ENCODE measurements around the gene ITPRIPL2. TPM values are rescaled to one million over a fixed set of nuclear protein-coding genes. Genes with fewer than 3 reads are reported as not detected.
A peak's percentile ranks its signal among the peaks of the same experiment; 100 is the strongest.

The ITPRIPL2 gene
- total RNA-seq, 1 experiment from 2014 or later = 5.3 TPM

DNA sequence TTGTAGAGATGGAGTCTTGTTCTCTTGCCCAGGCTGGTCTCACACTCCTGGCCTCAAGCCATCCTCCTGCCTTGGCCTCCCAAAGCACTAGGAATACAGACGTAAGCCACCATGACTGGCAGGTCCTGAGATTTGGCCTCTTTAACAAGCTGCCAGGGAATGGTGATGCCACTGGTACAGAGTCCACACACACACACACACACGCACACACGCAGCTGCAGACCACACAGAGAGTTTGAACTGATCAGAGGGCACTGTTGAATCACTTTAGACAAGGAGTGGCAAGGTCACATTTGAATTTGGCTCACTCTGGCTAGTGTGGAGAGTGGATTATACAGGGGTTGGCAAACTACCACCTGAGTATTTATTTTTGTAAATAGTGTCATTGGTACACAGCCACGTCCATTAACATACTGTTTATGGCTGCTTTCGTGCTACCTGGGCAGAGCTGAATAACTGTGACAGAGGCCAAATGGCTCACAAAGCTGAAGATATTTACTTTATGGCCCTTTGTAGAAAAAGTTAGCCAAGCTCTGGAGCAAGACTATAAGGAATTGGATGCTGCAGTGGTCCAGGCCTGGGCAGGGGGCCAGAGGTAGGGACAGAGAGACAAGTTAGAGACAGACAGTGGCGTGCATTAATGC, 9.9 kb downstream of the ITPRIPL2 start:
- ChIA-PET CTCF (interaction anchor here (1.0 kb wide), 1 partner anchor 10 kb away, joined by 4 read pairs; the partner anchor contains the start of gene ITPRIPL2), POLR2A (no interaction called here)
- no peak overlapping the region for H3K27ac Mint-ChIP-seq

DNA sequence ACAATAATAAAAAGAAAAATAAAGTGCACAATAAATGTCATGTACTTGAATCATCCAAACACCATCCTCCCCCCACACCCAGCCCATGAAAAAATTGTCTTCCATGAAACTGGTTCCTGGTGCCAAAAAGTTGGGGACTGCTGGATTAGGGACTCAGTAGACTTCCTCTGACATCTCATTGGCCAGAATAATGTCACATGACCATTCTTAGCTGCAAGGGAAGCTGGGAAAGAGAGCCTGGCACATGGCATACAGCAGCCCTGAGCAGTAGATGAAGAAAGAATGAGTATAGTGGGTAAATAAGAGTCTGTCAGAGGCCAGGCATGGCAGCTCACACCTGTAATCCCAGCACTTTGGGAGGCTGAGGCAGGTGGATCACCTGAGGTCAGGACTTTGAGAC, 12.5 kb downstream of the ITPRIPL2 start:
- TF ChIP-seq NFYB (CRISPR knock-in tag; conservative IDR thresholded peaks at IDR 0.05; ENCODE audit: low read depth) = 0 out of 2 replicates have a peak, but pooled peaks have one; percentile 31
- no peak for TF ChIP-seq ZNF263 (CRISPR knock-in tag; IDR thresholded peaks at IDR 0.05; ENCODE audit: low read depth)
- CTCF ChIA-PET = interaction anchor here (0.7 to 0.8 kb wide), 2 partner anchors 9 to 11 kb away, joined by 3 read pairs; no protein-coding TSS in a partner anchor
- Mint-ChIP-seq H3K27ac (no peak overlapping the region), H3K4me3 (no peak overlapping the region), H3K36me3 (peaks cover 8% of the 10 kb centered on the region), H3K4me1 (peaks cover 26% of the 10 kb centered on the region), H3K9me3 (peaks cover 6% of the 10 kb centered on the region; the same call in 1 of the 2 replicates), H3K27me3 (ENCODE audit: low read depth) (peaks cover 3% of the 10 kb centered on the region)
- POLR2A ChIA-PET = no interaction called here
- ATAC-seq (no peak), DNase-seq (ENCODE audit: low spot score) (no peak)

More for the DNA sequence above, 9.9 kb downstream of the ITPRIPL2 start:
- H3K4me1 Mint-ChIP-seq = peaks cover 5% of the 10 kb centered on the region
- H3K36me3 Mint-ChIP-seq = peaks cover 8% of the 10 kb centered on the region
- H3K9me3 Mint-ChIP-seq = peaks cover 6% of the 10 kb centered on the region; the same call in 1 of the 2 replicates
- TF ChIP-seq JAZF1 (CRISPR knock-in tag; IDR thresholded peaks at IDR 0.05) (no peak), ZNF423 (CRISPR knock-in tag; IDR thresholded peaks at IDR 0.05) (no peak), GABPB1 (CRISPR knock-in tag; IDR thresholded peaks at IDR 0.05) (no peak)
- TF ChIP-seq, protein P1, sequence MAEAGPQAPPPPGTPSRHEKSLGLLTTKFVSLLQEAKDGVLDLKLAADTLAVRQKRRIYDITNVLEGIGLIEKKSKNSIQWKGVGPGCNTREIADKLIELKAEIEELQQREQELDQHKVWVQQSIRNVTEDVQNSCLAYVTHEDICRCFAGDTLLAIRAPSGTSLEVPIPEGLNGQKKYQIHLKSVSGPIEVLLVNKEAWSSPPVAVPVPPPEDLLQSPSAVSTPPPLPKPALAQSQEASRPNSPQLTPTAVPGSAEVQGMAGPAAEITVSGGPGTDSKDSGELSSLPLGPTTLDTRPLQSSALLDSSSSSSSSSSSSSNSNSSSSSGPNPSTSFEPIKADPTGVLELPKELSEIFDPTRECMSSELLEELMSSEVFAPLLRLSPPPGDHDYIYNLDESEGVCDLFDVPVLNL (CRISPR knock-in tag; IDR thresholded peaks at IDR 0.05; ENCODE audit: borderline replicate concordance, low read depth) = no peak
- peaks cover 3% of the 10 kb centered on the region for H3K27me3 Mint-ChIP-seq (ENCODE audit: low read depth)
- ATAC-seq (no peak), DNase-seq (ENCODE audit: low spot score) (no peak)
- H3K4me3 Mint-ChIP-seq = no peak overlapping the region

DNA sequence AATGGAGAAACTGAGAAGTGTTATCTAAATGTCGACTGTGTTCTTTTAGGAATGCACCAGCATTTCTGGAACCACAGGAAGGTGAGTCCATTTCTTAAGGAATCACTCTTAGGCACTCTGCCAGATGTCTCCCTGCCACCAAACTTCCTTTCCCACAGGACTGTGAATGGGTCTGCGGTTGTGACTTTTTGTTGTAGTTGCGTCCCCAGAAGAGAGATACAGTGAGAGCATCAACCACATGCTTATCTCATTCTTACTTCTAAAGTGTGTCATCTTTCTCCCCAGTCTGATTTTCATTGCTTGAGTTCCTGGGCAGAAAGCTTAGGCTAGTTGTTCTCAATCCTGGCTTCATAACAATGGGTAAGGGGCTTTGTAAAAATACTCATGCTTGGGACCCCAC, 13.4 kb downstream of the ITPRIPL2 start:
- TF ChIP-seq RELA (CRISPR knock-in tag; IDR thresholded peaks at IDR 0.05; ENCODE audit: borderline replicate concordance) (no peak), NFATC4 (CRISPR knock-in tag; IDR thresholded peaks at IDR 0.05) (no peak), FOXP1 (CRISPR knock-in tag; IDR thresholded peaks at IDR 0.05; ENCODE audit: borderline replicate concordance) (no peak), NR3C1 (CRISPR knock-in tag; conservative IDR thresholded peaks at IDR 0.05; ENCODE audit: low read depth) (no peak), KAT7 (CRISPR knock-in tag; IDR thresholded peaks at IDR 0.05; ENCODE audit: borderline replicate concordance) (no peak), ZNF263 (CRISPR knock-in tag; IDR thresholded peaks at IDR 0.05; ENCODE audit: low read depth) (no peak), TEAD4 (CRISPR knock-in tag; IDR thresholded peaks at IDR 0.05) (no peak), FOXK1 (CRISPR knock-in tag; IDR thresholded peaks at IDR 0.05) (no peak)
- TF ChIP-seq, protein P2, sequence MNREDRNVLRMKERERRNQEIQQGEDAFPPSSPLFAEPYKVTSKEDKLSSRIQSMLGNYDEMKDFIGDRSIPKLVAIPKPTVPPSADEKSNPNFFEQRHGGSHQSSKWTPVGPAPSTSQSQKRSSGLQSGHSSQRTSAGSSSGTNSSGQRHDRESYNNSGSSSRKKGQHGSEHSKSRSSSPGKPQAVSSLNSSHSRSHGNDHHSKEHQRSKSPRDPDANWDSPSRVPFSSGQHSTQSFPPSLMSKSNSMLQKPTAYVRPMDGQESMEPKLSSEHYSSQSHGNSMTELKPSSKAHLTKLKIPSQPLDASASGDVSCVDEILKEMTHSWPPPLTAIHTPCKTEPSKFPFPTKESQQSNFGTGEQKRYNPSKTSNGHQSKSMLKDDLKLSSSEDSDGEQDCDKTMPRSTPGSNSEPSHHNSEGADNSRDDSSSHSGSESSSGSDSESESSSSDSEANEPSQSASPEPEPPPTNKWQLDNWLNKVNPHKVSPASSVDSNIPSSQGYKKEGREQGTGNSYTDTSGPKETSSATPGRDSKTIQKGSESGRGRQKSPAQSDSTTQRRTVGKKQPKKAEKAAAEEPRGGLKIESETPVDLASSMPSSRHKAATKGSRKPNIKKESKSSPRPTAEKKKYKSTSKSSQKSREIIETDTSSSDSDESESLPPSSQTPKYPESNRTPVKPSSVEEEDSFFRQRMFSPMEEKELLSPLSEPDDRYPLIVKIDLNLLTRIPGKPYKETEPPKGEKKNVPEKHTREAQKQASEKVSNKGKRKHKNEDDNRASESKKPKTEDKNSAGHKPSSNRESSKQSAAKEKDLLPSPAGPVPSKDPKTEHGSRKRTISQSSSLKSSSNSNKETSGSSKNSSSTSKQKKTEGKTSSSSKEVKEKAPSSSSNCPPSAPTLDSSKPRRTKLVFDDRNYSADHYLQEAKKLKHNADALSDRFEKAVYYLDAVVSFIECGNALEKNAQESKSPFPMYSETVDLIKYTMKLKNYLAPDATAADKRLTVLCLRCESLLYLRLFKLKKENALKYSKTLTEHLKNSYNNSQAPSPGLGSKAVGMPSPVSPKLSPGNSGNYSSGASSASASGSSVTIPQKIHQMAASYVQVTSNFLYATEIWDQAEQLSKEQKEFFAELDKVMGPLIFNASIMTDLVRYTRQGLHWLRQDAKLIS (CRISPR knock-in tag; IDR thresholded peaks at IDR 0.05; ENCODE audit: borderline replicate concordance) = no peak
- TF ChIP-seq, protein P3, sequence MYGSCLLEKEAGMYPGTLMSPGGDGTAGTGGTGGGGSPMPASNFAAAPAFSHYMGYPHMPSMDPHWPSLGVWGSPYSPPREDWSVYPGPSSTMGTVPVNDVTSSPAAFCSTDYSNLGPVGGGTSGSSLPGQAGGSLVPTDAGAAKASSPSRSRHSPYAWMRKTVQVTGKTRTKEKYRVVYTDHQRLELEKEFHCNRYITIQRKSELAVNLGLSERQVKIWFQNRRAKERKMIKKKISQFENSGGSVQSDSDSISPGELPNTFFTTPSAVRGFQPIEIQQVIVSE (CRISPR knock-in tag; IDR thresholded peaks at IDR 0.05; ENCODE audit: borderline replicate concordance) = no peak
- TF ChIP-seq, protein P4, sequence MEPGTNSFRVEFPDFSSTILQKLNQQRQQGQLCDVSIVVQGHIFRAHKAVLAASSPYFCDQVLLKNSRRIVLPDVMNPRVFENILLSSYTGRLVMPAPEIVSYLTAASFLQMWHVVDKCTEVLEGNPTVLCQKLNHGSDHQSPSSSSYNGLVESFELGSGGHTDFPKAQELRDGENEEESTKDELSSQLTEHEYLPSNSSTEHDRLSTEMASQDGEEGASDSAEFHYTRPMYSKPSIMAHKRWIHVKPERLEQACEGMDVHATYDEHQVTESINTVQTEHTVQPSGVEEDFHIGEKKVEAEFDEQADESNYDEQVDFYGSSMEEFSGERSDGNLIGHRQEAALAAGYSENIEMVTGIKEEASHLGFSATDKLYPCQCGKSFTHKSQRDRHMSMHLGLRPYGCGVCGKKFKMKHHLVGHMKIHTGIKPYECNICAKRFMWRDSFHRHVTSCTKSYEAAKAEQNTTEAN (CRISPR knock-in tag; IDR thresholded peaks at IDR 0.05) = no peak
- ChIA-PET CTCF (interaction anchor here (0.9 to 1.0 kb wide), 2 partner anchors 10 to 53 kb away, joined by 3 read pairs; no protein-coding TSS in a partner anchor), POLR2A (no interaction called here)
- Mint-ChIP-seq H3K9me3 (peaks cover 6% of the 10 kb centered on the region; the same call in 1 of the 2 replicates), H3K4me3 (no peak overlapping the region), H3K36me3 (peaks cover 8% of the 10 kb centered on the region), H3K4me1 (peaks cover 33% of the 10 kb centered on the region), H3K27me3 (ENCODE audit: low read depth) (peaks cover 3% of the 10 kb centered on the region), H3K27ac (no peak overlapping the region)
- no peak for DNase-seq (ENCODE audit: low spot score)
- ATAC-seq = no peak

Measured in WTC11 (cell line).